ENCODE data around the gene TAS1R1.

The TAS1R1 gene

DNA sequence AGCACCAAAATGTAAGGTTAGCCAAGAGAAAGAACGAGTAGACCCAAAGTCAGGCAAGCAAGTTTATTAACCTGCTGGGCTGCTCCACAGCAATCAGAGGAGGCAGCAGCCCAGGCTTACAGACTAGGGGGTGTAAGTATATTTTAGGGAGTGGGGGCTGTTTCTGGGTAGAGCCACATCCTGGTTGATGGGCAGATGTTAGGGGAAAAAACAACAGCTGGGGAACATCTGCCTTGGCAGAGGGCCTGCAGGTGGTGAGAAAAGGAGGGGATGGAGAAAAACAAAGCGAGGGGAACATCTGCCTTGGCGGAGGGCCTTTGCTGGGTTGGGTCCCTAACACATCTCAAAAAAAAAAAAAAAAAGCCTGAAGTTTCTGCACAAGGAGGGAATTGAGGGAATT is 15.0 kb downstream of the TAS1R1 start:
- Histone ChIP-seq H3K9me3 (ENCODE audit: severe bottlenecking) (no peaks in the 10 kb centered on the region), H3K27ac (ENCODE audit: poor library complexity, severe bottlenecking) (no peak overlapping the region), H3K36me3 (ENCODE audit: low read depth) (no peaks in the 10 kb centered on the region), H3K4me3 (ENCODE audit: severe bottlenecking) (no peak overlapping the region), H3K4me1 (ENCODE audit: insufficient read depth, poor library complexity, severe bottlenecking) (no peaks in the 10 kb centered on the region), H3K27me3 (ENCODE audit: insufficient read depth, poor library complexity, severe bottlenecking) (no peaks in the 10 kb centered on the region)
- DNase-seq (ENCODE audit: low spot score) (no peak), ATAC-seq (ENCODE audit: low read depth) (no peak)
- TF ChIP-seq, protein P1, sequence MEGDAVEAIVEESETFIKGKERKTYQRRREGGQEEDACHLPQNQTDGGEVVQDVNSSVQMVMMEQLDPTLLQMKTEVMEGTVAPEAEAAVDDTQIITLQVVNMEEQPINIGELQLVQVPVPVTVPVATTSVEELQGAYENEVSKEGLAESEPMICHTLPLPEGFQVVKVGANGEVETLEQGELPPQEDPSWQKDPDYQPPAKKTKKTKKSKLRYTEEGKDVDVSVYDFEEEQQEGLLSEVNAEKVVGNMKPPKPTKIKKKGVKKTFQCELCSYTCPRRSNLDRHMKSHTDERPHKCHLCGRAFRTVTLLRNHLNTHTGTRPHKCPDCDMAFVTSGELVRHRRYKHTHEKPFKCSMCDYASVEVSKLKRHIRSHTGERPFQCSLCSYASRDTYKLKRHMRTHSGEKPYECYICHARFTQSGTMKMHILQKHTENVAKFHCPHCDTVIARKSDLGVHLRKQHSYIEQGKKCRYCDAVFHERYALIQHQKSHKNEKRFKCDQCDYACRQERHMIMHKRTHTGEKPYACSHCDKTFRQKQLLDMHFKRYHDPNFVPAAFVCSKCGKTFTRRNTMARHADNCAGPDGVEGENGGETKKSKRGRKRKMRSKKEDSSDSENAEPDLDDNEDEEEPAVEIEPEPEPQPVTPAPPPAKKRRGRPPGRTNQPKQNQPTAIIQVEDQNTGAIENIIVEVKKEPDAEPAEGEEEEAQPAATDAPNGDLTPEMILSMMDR (IDR thresholded peaks at IDR 0.05; ENCODE audit: poor library complexity, severe bottlenecking) = no peak

DNA sequence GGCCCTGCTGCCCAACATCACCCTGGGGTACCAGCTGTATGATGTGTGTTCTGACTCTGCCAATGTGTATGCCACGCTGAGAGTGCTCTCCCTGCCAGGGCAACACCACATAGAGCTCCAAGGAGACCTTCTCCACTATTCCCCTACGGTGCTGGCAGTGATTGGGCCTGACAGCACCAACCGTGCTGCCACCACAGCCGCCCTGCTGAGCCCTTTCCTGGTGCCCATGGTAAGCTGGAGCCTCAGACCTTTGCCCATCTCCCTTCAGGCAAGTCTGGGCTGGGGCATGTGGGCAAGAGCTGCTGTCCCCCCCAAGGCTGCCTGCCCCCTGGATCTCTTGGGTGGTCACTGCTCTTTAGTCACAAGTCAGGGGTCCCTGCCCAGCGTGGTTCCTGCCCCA is 15.9 kb downstream of the TAS1R1 start:
- no peaks in the 10 kb centered on the region for H3K9me3 ChIP-seq (ENCODE audit: severe bottlenecking)
- no peak overlapping the region for H3K4me3 ChIP-seq (ENCODE audit: severe bottlenecking)
- no peaks in the 10 kb centered on the region for H3K4me1 ChIP-seq (ENCODE audit: insufficient read depth, poor library complexity, severe bottlenecking)
- H3K27me3 ChIP-seq (ENCODE audit: insufficient read depth, poor library complexity, severe bottlenecking) = no peaks in the 10 kb centered on the region
- no peak overlapping the region for H3K27ac ChIP-seq (ENCODE audit: poor library complexity, severe bottlenecking)
- ATAC-seq (ENCODE audit: low read depth) = no peak
- no peak for DNase-seq (ENCODE audit: low spot score)
- no peaks in the 10 kb centered on the region for H3K36me3 ChIP-seq (ENCODE audit: low read depth)
- TF ChIP-seq, protein P1 (IDR thresholded peaks at IDR 0.05; ENCODE audit: poor library complexity, severe bottlenecking) = no peak

DNA sequence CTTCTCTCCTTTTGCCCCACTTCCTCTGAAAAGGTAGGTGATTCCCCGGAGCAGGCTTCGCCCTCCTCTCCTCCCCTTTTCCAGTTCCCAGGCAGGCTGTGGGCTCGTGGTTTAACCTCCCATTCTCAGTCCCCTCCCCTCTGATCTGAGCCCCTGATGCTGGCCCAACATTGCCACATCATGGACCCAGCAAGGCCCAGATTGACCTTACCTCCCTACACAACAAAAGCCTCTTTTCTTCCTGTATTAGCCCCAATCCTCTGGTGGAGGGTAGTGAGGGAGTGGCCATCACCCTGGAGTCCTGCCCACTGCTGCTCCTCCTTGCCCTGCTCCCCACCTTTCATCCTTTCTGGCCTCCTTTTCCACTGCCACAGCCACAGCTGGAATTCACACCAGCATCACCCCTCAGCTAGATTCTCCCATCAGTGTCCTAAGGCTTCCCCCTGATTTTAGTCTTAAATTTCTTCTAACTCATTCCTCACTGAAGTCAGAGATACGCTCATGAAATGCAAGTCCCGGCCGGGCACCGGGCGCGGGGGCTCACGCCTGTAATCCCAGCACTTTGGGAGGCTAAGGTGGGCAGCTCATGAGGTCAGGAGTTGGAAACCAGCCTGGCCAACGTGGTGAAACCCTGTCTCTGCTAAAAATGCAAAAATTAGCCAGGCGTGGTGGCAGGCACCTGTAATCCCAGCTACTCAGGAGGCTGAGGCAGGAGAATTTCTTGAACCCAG is 17.7 kb downstream of the TAS1R1 start:
- Histone ChIP-seq H3K9me3 (ENCODE audit: severe bottlenecking) (no peaks in the 10 kb centered on the region), H3K36me3 (ENCODE audit: low read depth) (no peaks in the 10 kb centered on the region), H3K4me1 (ENCODE audit: insufficient read depth, poor library complexity, severe bottlenecking) (no peaks in the 10 kb centered on the region), H3K27ac (ENCODE audit: poor library complexity, severe bottlenecking) (no peak overlapping the region), H3K27me3 (ENCODE audit: insufficient read depth, poor library complexity, severe bottlenecking) (no peaks in the 10 kb centered on the region), H3K4me3 (ENCODE audit: severe bottlenecking) (no peak overlapping the region)
- DNase-seq (ENCODE audit: low spot score) = no peak
- ATAC-seq (ENCODE audit: low read depth) = no peak
- TF ChIP-seq, protein P1 (IDR thresholded peaks at IDR 0.05; ENCODE audit: poor library complexity, severe bottlenecking) = no peak

DNA sequence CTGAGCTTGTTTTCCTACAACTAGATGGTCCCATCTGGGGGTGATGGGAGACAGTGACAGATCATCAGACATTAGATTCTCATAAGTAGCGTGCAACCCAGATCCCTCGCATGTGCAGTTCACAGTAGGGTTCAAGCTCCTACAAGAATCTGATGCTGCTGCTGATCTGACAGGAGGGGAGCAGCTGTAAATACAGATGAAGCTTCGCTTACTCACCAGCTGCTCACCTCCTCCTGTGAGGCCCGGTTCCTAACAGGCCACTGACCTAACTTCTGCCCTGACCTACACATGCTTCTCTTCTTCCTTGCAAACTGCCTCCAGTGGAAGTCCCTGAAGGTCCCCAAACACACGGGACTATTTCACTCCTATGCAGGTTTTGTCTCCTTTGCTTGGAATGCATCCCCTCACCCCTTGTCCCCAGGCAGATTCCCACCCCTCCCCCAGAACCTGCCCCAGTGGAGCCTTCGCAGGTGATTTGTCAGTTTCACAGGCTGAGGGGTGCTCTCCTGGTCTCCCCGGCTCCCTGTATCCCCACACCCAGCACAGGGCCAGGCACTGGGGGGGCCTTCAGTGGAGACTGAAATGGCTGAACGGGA is 19.0 kb downstream of the TAS1R1 start:
- Histone ChIP-seq H3K4me3 (ENCODE audit: severe bottlenecking) (no peak overlapping the region), H3K4me1 (ENCODE audit: insufficient read depth, poor library complexity, severe bottlenecking) (no peaks in the 10 kb centered on the region), H3K27me3 (ENCODE audit: insufficient read depth, poor library complexity, severe bottlenecking) (no peaks in the 10 kb centered on the region), H3K27ac (ENCODE audit: poor library complexity, severe bottlenecking) (no peak overlapping the region), H3K36me3 (ENCODE audit: low read depth) (no peaks in the 10 kb centered on the region), H3K9me3 (ENCODE audit: severe bottlenecking) (no peaks in the 10 kb centered on the region)
- ATAC-seq (ENCODE audit: low read depth) = 0 out of 3 replicates have a peak, but pooled peaks have one; percentile 35
- TF ChIP-seq, protein P1 (IDR thresholded peaks at IDR 0.05; ENCODE audit: poor library complexity, severe bottlenecking) = no peak
- no peak for DNase-seq (ENCODE audit: low spot score)

DNA sequence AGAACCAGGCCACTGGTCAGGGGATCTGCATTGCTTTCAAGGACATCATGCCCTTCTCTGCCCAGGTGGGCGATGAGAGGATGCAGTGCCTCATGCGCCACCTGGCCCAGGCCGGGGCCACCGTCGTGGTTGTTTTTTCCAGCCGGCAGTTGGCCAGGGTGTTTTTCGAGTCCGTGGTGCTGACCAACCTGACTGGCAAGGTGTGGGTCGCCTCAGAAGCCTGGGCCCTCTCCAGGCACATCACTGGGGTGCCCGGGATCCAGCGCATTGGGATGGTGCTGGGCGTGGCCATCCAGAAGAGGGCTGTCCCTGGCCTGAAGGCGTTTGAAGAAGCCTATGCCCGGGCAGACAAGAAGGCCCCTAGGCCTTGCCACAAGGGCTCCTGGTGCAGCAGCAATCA is 19.7 kb downstream of the TAS1R1 start:
- no peaks in the 10 kb centered on the region for H3K9me3 ChIP-seq (ENCODE audit: severe bottlenecking)
- ATAC-seq (ENCODE audit: low read depth) = no peak
- H3K27me3 ChIP-seq (ENCODE audit: insufficient read depth, poor library complexity, severe bottlenecking) = no peaks in the 10 kb centered on the region
- no peaks in the 10 kb centered on the region for H3K4me1 ChIP-seq (ENCODE audit: insufficient read depth, poor library complexity, severe bottlenecking)
- no peak for DNase-seq (ENCODE audit: low spot score)
- H3K36me3 ChIP-seq (ENCODE audit: low read depth) = no peaks in the 10 kb centered on the region
- H3K27ac ChIP-seq (ENCODE audit: poor library complexity, severe bottlenecking) = no peak overlapping the region
- no peak overlapping the region for H3K4me3 ChIP-seq (ENCODE audit: severe bottlenecking)
- TF ChIP-seq, protein P1 (IDR thresholded peaks at IDR 0.05; ENCODE audit: poor library complexity, severe bottlenecking) = no peak

Measured in RWPE2 (cell line).